ENCODE measurements around the gene H6PD. TPM values are rescaled to one million over a fixed set of nuclear protein-coding genes. Genes with fewer than 3 reads are reported as not detected.

H6PD gene
- total RNA-seq, 1 experiment from 2014 or later, result 8.4 TPM

DNA sequence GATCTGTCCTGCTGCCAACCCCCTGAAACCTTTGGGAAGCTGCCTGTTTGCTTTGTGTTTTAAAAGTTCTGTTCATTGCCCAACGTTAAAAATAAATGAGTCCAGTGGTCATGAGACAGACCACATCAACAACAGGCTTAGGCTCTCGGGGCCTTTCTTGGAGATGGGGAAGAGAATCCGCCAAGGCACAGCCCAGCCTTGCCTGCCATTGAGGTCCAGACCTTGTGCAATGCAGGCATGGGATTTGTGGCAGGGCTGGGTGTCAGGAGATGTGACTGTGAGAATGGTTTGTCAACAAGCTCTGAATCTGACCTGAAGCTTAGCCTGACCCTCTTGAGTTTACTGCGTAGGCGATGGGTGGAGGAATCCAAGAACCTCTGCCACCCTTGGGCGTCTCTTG, 62.3 kb downstream of the H6PD start:
- no peak for DNase-seq (ENCODE audit: low read depth)

DNA sequence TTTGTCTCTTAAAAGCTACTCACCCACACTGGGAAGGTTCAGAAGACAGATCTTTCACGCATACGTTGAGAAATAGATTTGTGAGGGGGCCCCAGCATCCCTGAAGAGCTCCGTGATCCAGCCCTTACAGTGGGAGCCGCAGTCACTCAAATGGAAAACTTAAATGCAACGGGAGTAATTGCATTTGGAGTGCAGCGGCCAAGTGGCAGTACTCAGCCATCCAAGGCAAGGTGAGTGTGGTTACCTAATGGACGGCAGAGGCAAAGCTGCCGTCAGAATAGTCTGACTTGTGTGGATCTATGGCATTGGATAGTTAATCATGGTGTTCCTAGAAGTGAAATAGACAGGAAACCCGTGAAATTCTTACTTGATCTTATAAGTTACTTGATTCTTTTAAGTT, 63.3 kb downstream of the H6PD start:
- DNase-seq (ENCODE audit: low read depth), result no peak

DNA sequence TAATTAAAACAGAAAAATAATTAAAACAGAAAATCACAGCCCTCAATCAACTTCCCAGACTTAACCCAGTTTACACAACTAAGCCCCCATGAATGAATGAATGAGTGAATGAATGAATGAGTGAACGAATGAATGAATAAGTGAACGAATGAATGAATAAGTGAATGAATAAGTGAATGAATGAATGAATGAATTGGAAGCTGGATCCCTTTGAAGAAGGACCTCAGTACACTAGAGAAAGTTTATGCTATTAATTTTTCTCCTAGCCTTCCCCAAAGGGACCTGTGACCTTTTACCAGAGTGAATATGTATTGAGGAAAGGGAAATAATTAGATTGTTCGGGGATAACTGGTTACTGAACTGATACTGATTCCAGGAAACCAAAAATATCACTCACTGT, 63.7 kb downstream of the H6PD start:
- DNase-seq (ENCODE audit: low read depth), result no peak

DNA sequence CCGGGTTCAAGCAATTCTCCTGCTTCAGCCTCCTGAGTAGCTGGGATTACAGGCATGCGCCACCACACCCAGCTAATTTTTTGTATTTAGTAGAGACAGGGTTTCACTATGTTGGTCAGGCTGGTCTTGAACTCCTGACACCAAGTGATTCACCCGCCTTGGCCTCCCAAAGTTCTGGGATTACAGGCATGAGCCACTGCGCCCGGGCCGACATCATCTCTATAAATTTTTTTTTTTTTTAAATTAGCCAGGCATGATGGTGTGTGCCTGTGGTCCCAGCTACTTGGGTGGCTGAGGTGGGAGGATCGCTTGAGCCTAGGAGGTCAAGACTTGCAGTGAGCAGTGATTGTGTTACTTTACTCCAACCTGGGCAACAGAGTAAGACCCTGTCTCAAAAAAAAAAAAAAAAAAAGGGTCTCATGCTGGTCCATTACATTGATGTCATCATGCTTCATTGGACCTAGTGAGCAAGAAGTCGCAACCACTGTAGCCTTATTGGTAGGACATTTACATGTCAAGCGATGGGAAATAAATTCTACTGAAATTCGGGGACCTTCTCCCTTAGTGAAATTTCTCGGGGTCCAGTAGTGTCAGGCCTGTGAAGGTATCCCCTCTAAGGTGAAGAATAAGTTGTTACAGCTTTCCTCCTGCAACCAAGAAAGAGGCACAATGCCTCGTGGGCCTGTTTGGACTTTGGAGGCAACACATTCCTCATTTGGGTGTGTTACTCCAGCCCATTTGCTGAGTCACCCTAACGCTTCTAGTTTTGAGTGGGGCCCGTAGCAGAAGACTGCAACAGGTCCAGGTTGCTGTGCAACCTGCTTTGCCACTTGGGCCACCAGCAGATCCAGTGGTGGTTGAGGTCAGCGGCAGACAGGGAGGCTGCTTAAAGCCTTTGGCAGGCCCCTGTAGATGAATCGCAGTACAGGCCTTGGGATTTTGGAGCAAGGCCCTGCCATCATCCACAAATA, 65.3 kb downstream of the H6PD start:
- peak; percentile 78 for DNase-seq (ENCODE audit: low read depth)

DNA sequence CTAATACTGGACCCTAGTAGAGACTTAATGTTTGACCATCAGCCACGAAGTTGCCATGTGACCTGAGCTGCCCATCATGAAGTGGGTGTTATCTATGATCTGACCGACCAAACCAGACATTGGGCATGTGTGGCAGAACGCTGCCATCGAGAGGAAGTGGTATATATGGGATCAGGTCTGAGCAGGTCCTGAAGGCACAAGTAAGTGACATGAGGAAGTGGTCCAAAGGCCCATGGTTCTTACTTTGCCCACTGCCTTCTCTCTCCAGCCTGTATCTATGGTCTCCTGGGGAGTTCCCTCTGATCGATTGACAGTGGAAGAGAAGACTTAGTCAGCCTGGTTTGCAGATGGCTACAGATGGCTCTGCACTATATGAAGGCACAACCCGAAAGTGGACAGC, 66.0 kb downstream of the H6PD start:
- DNase-seq (ENCODE audit: low read depth), result no peak

DNA sequence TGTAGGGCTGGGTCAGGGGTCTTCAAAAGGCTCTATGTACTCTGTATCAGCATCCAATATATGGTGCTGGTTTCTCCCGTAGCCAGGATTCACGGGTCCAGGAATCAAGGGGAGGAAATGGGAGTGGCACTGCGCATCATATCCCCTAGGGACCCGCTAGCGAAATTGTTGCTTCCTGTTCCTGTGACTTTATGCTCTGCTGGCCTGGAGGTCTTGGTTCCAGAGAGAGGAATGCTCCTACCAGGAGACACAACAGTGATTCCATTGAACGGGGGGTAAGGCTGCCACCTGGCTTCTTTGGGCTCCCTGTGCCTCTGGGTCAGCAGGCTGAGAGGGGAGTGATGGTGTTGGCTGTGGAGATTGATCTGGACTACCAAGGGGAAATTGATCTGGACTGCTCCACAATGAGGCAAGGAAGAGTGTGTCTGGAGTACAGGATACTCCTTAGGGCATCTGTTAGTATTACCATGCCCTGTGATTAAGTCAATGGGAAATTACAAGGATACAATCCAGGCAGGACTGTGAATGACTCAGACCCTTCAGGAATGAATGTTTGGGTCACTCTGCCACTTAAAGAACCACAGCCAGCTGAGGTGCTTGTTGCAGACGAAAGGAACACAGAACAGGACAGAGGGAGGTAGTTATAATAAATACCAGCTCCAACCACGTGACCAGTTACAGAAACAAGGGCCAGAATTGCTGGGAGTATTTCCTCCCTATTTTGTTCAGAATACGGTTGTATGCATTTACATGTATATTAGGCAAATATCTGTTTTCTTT, 68.4 kb downstream of the H6PD start:
- peak; percentile 96 for DNase-seq (ENCODE audit: low read depth)

DNA sequence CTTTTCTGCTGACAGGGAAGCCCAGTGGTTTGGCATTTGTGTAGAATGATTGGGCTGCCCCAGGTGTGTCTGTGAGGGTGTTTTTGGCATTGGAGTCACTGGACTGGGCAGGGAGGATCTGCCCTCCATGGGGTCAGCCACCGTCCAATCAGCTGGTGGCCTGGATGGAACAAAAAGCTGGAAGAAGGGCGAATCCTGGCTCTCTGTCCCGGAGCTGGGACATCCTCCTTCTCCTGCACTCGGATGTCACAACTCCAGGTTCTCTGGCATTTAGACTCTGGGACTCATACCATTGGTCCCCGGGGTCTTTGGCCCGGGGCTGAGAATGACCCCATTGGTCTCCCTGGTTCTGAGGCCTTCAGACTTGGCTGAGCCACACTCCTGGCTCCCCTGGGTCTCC, 69.3 kb downstream of the H6PD start:
- no peak for DNase-seq (ENCODE audit: low read depth)

DNA sequence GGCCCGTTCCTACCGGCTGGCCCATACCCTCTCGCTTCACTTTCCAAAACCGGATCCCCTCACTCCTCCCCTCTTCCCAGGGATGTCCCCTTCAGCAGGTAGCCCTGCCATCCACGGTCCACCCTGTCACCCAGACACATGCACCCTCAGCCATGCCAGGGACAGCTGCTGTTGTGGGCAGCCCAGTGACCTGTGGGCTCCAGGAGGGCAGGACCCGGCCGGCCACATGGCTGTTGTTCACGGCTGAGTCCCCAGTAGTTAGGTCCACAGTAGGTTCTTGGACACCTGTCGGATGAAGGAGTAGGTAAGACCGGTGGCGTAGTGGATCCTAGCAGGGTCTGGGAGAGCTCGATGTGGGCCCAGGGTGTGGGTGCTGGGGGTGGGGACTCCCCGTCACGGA, 70.6 kb downstream of the H6PD start:
- no peak for DNase-seq (ENCODE audit: low read depth)

DNA sequence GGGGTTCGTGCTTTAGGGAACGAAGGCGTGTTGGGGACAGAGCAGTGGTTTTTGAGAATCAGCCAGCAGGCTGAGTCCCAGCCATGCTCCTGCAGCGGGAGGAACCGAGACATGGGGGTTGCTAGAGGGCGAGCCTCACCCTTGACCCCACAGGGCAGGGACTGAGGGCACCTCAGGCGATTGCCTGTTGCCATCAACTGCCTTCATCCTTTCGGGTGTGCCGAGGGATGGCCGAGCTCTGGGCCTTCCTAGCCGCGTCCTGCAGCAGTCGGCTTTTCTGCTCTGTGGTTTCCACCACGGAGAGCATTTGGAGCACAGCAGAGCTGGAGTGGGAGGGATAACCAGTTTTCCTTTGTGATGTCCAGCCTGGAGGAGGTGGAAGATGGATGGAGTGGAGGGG, 71.4 kb downstream of the H6PD start:
- no peak for DNase-seq (ENCODE audit: low read depth)

DNA sequence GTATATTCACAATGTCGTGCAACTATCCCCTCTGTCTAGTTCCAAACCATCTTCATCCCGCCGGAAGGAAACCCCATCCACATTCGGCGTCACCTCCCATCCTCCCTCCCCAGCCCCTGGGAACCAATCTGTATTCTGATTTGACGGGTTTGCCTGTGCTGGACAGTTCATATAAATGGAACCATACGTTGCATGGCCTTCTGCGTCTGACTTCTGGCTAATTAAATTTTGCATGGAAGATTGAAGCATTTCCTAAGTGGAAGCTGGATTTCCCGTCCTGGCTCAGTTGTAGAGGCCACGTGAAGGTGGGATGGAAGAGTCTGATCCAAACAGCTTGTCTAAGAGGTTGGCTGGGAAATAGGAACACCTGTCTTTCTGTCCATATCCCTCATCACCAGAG, 72.7 kb downstream of the H6PD start:
- DNase-seq (ENCODE audit: low read depth), result no peak

DNA sequence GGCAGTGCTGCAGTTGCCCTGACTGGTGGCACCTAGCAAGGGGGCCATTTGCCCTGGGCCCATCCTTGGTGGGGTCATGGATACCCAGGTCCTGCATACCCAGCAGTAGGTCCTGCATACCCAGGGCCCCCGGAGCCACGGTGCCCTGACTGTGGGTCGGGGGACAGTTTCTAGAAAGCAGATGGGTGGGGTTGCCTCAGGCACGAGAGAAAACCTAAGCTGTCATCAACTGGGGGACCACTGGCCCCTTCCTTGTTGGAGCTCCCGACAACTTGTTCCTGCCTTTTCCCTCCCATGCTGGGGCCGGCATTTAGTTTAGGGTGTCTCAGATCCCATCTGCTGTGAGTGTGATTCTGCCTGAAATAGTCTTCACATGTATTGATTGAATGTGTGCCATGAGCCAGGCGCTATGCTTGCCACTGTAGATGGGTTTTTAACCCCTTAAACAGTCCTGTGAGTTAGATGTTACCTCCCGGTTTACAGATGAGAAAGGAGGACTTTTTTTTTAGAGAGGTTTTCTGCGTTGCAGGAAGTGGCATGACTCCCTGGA, 73.7 kb downstream of the H6PD start:
- DNase-seq (ENCODE audit: low read depth), result no peak

DNA sequence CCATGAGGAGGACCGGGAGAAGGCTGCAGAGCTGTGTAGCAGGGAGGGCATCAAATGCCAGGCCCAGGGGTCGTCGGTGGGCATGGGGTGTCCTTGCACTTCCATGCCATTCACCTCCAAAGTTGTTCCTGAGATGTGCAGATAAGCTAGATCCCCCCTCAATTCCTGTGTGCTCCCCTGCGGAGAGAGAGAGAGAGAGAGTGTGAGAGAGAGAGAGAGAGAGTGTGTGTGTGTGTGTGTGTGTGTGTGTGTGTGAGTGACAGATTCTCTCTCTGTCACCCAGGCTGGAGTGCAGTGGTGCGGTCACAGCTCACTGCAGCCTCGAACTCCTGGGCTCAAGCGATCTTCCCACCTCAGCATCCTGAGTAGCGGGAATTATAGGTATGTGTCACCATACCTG, 74.5 kb downstream of the H6PD start:
- no peak for DNase-seq (ENCODE audit: low read depth)

DNA sequence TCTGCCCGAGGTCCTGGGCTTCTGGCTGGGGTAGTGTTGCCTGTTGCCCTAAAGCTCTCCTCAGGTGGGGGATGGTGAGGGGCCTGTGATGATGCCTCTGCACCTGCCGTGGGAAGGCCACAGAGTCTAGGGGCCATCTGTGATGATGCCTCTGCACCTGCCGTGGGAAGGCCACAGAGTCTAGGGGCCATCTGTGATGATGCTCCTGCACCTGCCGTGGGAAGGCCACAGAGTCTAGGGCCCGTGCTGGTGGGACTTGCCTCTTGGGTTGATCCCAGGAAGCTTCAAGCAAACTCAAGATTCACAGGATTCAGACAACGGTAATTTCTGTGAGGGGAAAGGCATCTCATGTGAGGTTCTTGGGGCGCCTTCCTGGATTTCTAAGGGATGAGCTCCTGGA, 75.4 kb downstream of the H6PD start:
- DNase-seq (ENCODE audit: low read depth), result no peak

DNA sequence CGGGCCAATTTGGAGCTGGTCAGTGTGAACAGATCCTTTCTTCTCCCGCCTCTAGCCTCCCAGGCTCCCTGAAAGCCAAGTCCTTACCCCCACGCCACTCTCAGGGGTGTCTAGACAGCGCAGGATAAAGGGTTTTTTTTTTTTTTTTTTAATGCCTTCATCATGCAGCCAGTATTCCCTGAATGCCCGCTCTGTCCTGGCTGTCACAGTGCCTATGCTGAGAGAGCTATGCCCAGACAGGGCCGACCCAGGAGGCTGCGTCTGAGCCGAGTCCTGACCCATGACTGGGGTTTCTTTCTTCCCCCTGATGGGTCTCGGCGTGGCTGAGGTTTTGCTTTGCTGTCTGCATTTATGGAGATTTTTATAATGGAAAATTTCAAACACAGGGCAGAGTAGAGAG, 76.5 kb downstream of the H6PD start:
- no peak for DNase-seq (ENCODE audit: low read depth)

DNA sequence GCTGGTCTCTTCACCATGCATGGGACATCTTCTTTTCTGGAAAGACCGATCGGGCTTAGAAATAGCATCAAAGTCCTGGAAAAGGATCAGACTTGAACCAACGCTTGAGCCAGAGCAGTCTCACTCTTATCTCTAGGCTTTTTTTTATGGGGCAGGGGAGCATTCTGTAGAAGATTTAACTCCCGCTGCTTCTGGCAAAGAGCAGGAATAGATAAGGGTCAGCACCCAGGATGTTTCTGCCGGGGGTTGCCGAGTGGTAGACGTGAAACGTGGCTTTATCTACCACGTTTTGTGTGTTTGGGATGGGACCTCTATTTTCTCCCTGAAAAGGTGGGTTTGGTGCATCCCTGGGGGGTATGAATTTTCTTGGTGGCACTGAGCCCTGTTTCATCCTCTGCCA, 76.9 kb downstream of the H6PD start:
- DNase-seq (ENCODE audit: low read depth), result no peak

DNA sequence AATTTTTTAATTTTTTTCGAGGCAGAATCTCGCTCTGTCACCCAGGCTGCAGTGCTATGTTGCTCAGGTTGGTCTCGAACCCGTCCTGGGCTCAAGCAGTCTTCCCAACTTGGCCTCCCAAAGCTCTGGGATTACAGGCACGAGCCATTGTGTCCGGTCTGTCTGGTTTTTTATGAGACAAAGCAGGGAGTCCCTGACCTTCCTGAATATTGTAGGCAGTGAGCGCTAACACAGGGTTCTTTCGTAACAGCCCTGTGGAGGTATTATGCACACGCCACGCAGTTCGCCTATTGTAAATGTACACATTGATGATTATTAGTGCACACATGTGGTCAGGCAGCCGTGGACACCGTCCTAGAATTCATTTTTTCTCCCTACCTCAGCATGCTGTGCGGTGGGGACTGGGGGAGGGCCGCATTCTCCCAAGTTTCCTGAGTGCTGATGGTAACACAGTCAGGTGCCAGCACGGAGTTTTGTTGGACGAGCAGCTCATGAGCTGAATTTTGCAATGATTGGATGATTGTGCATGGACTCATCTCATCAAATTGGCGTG, 77.7 kb downstream of the H6PD start:
- DNase-seq (ENCODE audit: low read depth), result no peak

DNA sequence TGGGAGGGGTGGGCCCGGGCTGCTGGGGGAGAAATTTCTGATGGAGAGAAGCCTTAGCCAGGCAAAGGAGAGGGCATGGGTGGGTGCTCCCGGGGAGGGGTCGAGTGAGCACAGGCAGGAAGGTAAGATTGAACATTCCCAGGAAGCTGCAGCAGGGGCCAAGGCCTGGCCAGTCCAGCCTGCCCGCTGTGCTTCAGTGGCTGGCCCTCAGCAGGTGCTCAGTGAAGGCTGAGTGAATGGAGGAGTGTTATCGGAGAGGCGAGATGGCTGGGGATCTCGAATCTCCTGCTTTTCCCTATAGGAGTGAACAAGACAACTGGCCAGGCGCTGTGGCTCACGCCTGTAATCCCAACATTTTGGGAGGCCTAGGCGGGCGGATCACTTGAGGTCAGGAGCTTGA, 79.0 kb downstream of the H6PD start:
- no peak for DNase-seq (ENCODE audit: low read depth)

DNA sequence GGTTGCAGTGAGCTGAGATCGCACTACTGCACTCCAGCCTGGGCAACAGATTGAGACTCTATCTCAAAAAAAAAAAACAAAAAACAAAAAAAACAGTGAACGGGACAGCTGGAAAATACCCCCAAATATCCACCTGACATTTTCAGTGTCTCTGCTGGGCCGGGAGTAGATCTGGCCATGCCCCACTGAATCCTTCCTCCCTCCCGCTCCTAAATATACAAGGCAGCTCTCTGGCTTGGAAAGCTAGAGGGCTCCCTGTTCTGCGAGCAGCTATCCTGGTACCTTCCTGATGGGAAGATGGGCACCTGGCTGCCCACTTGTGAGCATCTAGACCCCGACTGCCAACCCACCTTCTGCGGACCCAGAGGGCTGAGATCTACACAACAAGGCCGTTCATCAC, 79.5 kb downstream of the H6PD start:
- no peak for DNase-seq (ENCODE audit: low read depth)

DNA sequence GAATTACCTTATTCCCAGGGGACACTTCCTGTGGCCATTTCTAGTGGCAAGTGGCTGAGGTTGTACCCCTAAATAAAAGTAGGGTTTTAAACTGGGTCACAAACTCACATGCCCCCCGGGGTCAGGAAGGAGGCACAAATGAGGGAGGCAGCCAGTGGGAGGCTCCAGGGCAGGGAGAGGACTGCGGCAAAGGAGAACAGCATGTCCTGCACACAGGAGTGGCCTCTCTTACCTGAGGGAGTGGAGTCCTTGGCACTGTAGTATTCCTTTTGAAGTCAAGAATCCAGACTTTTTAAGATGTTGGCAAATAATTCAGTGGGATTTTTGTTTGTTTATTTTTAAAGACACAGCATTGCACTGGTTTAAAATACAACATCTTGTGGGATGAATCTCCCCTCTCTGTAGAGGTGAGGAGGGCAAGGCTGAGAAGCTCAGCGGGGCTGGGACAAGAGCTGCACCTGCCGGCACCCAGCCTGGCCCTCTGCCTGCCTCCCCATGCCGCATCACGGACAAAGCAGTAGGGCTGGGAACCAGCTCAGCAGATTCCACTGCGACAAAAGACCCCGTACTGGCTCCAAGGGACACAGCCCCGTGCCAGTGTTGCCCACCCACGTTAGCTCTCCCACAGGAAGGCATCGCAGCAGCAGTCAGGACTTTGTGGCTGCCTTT, 80.3 kb downstream of the H6PD start:
- DNase-seq (ENCODE audit: low read depth), result no peak

DNA sequence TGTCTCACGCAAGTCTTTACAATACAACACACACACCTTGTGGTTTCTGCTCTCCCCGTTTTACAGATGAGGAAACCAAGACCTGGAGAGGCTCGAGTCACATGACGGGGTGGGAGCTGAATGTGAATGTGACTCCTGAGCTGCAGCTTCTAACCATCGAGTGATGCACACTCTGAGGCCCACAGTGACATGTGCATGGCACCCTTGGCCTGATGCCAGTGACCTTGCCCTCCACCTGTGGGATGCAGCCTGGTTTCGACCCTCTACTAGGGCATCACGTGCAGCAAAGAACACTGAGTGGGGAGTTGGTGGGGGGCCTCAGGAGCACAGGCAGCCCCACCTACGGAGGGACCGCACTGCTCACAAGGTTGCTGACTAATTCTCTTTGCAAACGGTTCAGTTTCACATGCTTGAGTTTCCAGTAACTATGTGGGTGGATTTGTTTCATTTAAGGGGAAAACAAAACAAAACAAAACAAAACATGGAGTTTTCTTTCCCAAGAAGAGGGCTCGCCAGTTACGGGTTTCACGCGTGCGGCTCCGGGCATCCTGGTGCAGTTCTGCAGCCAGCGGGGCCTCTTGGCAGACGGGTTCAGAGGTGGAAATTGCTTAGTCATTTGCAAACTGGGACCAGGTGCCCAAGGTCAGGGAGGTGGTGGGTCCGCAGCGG, 81.0 kb downstream of the H6PD start:
- no peak for DNase-seq (ENCODE audit: low read depth)

DNA sequence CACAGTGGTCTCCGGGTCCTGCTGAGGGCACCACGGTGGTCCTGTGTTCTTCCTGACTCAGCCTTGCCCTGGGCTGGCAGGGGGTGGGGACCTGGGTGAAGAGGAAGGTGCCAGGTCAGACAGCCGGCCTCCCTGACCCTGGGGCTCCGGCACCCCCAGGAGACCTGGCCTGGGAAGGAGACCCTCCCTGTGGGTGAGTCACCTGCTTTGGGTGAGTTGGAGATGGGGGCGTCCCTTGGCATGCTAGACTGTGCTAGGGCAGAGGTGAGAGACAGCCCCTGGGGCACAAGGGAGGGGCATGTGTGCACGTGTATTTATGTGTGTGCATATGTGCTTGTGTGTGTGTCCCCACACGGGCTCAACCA, 81.5 kb downstream of the H6PD start:
- no peak for DNase-seq (ENCODE audit: low read depth)
